Keratinocyte (primary cell): ENCODE data around the gene ATXN7L1.

Experiments
- EZH2 ChIP-seq: IDR thresholded peaks from one replicate; pipeline ENCODE4 v1.6.1; 2012; ENCODE audit warnings: inconsistent platforms, mild to moderate bottlenecking, low read length, moderate library complexity
- TF ChIP-seq, protein P1 (sequence below), 3 experiments: IDR thresholded peaks in 1 of 3; conservative IDR thresholded peaks in 1 of 3; optimal IDR thresholded peaks in 1 of 3; 2 replicates in 2 of 3; 3 replicates in 1 of 3; pipeline versions ENCODE3 to v1.5.1; 2011; ENCODE audit warnings: low read length in 3 of 3, mild to moderate bottlenecking in 3 of 3, moderate library complexity in 2 of 3, control low read depth in 1 of 3, inconsistent platforms in 1 of 3; ENCODE audit not compliant: insufficient read depth in 2 of 3; ENCODE audit errors: extremely low read depth in 1 of 3

DNA sequence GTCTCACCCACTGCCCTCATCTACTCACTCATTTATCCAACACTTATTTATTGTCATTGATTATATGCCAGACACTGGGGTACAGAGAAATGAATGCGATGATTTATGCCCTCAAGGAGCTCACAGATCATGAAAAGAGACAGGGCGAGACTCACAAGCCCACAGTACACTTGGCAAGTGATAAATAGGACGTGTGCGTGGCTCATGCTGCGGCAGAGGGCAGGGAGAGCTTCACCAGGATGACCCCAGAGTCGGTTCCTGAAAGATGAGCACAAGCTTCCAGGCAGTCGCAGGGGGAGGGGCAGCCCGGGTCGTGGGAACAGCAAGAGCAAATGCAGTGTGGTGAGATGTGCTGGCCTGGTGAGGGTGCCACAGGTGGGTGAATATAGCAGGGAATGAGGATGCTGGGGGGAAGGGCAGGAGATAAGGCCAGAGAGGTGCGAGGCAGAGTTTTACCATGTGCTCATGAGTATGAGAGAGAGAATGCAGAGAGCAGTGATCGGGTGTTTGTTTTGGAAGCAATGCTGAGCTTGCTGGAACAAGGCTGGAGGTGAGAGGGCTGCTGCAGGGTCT, 70.9 kb downstream of the ATXN7L1 start:
- TF ChIP-seq, protein P1, sequence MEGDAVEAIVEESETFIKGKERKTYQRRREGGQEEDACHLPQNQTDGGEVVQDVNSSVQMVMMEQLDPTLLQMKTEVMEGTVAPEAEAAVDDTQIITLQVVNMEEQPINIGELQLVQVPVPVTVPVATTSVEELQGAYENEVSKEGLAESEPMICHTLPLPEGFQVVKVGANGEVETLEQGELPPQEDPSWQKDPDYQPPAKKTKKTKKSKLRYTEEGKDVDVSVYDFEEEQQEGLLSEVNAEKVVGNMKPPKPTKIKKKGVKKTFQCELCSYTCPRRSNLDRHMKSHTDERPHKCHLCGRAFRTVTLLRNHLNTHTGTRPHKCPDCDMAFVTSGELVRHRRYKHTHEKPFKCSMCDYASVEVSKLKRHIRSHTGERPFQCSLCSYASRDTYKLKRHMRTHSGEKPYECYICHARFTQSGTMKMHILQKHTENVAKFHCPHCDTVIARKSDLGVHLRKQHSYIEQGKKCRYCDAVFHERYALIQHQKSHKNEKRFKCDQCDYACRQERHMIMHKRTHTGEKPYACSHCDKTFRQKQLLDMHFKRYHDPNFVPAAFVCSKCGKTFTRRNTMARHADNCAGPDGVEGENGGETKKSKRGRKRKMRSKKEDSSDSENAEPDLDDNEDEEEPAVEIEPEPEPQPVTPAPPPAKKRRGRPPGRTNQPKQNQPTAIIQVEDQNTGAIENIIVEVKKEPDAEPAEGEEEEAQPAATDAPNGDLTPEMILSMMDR (optimal IDR thresholded peaks at IDR 0.05 in 1 of 3, IDR thresholded peaks at IDR 0.05 in 1 of 3, conservative IDR thresholded peaks at IDR 0.05 in 1 of 3; ENCODE audit: extremely low read depth in 1 of 3, insufficient read depth in 2 of 3, low read length in 3 of 3), result peak in 1 of 3 experiments; percentile 12
- no peak for TF ChIP-seq EZH2
